Karpas-422 (cell line): Measurements from ENCODE around the gene TMTC1. TPM values are rescaled to one million over a fixed set of nuclear protein-coding genes. Genes with fewer than 3 reads are reported as not detected.
"Not testable (repeated sequence)": the region's sequence is repeated elsewhere in the genome, so short reads cannot be mapped to it uniquely, and the experiment has no call there.

ENCODE experiments used
- DNase-seq: peaks from one replicate; pipeline ENCODE4 v3.0.0-alpha.2; 2015
- H2AFZ ChIP-seq: fragments of 200-600 bp; sonication (generic); 2 replicates; pipeline ENCODE4 v1.6.1; 2014; ENCODE audit warnings: antibody characterized with exemption, low read length, mixed read lengths
- H3K27ac ChIP-seq: fragments of 200-600 bp; sonication (generic); 2 replicates; pipeline ENCODE4 v1.5.1; 2014; ENCODE audit warnings: mild to moderate bottlenecking, low read length, moderate library complexity
- H3K27me3 ChIP-seq: fragments of 200-600 bp; sonication (generic); 2 replicates; pipeline ENCODE4 v1.6.1; 2014; ENCODE audit warnings: low read length, mixed read lengths
- H3K36me3 ChIP-seq: fragments of 200-600 bp; sonication (generic); 2 replicates; pipeline ENCODE4 v1.6.1; 2014; ENCODE audit warnings: low read length, mixed read lengths; ENCODE audit not compliant: insufficient read depth
- H3K4me1 ChIP-seq: fragments of 200-600 bp; sonication (generic); 2 replicates; pipeline ENCODE4 v1.6.1; 2014; ENCODE audit warnings: mild to moderate bottlenecking, low read length, mixed read lengths
- H3K4me2 ChIP-seq: fragments of 200-600 bp; sonication (generic); 2 replicates; pipeline ENCODE4 v1.6.1; 2014; ENCODE audit warnings: low read length, low read depth, mild to moderate bottlenecking; ENCODE audit not compliant: poor library complexity, severe bottlenecking
- H3K4me3 ChIP-seq: fragments of 200-600 bp; sonication (generic); 2 replicates; pipeline ENCODE4 v1.5.1; 2014; ENCODE audit warnings: mild to moderate bottlenecking, antibody characterized with exemption, low read length, mixed read lengths
- H3K79me2 ChIP-seq: fragments of 200-600 bp; sonication (generic); 2 replicates; pipeline ENCODE4 v1.6.1; 2014; ENCODE audit warnings: mild to moderate bottlenecking, low read length, mixed read lengths
- H3K9ac ChIP-seq: fragments of 200-600 bp; sonication (generic); 2 replicates; pipeline ENCODE4 v1.6.0; 2014; ENCODE audit warnings: low read length
- H3K9me2 ChIP-seq: fragments of 200-600 bp; sonication (generic), shearing (Covaris generic); replicated peaks from 2 replicates; pipeline ENCODE4 v1.6.0; 2014; ENCODE audit warnings: mild to moderate bottlenecking, low read length, moderate library complexity; ENCODE audit not compliant: insufficient read depth
- H3K9me3 ChIP-seq: fragments of 300-700, 200-600 bp; sonication (generic); 2 replicates; pipeline ENCODE4 v1.6.1; 2014; ENCODE audit warnings: low read length, mixed read lengths
- H4K20me1 ChIP-seq: fragments of 200-600 bp; sonication (generic); 2 replicates; pipeline ENCODE4 v1.6.1; 2014; ENCODE audit warnings: mild to moderate bottlenecking, antibody characterized with exemption, low read length, low read depth; ENCODE audit not compliant: insufficient read depth
- total RNA-seq: library from RNA; depleted of rRNA; stranded (reverse); fragments of >200 nt; shearing (Covaris generic); gene quantifications from 2 replicates; pipeline ENCODE4 v1.2.3, GENCODE V29; 2014; ENCODE audit warnings: low replicate concordance

TMTC1 gene
- total RNA-seq, 1 experiment from 2014 or later = not detected

DNA sequence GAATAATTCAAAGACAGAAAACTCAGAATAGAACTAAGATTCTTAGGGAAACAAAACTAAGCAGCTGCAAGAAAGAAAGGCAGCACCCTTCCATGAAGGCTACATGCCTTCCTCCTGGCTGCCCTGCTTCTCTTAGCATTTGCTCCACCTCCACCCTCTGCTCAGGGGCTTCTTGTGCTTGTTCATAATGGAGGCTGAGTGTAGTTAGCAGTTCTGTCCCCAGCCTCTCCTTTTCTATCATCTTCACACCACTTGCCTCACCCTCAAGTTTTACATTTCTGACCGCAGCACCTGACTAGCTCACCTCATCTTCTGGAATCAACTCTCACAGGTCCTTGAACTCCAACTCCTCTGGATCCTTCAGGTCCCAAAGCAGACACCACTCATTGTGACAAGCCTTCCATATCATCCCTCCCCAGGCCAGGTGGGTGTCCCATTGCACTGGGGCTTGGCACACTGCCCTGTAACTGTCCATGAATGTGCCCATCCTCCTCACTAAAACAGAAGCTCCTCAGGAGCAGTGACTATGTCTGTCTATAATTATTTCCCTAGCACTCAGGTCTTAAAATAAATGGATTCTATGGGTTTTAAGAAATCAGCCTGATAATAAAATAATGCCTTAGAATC is 139.1 kb downstream of the TMTC1 start:
- Histone ChIP-seq H4K20me1 (no peaks in the 10 kb centered on the region), H2AFZ (no peak overlapping the region), H3K9me3 (no peaks in the 10 kb centered on the region), H3K4me2 (no peak overlapping the region), H3K4me3 (no peak overlapping the region), H3K4me1 (no peaks in the 10 kb centered on the region), H3K9me2 (no peaks in the 10 kb centered on the region), H3K27ac (no peak overlapping the region), H3K79me2 (no peaks in the 10 kb centered on the region), H3K27me3 (no peaks in the 10 kb centered on the region), H3K36me3 (no peaks in the 10 kb centered on the region), H3K9ac (no peak overlapping the region)
- DNase-seq = no peak

DNA sequence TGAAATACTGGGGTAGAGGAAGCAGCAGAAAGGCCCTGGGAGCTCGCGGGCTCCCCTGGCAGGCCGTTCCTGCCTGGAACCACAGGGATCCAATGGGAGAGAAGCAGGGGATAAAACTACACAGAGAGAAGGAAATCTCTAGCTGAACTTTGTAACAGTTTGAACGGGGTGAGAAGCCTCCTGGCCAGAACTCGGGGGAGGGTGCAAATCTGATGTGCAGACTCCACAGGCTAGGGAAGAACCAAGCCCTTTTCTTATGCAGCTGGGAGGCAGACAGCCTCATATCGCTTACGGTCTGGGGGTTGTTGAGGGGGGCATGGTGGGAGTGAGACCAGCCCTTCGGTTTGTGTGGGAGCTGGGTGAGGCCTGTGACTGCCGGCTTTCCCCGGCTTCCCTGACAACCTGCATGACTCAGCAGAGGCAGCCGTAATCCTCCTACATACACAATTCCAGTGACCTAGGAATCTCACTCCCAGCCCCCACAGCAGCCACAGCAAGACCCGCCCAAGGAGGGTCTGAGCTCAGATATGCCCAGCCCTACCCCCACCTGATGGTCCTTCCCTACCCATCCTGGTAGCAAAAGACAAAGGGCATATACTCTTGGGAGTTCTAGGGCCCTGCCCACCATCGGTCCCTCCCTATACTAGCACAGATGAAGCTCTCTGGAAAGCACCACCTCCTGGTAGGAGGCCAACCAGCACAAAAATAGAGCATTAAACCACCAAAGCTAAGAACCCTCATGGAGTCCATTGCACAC is 143.0 kb downstream of the TMTC1 start:
- Histone ChIP-seq H3K9me2 (no peaks in the 10 kb centered on the region), H3K27ac (no peak overlapping the region), H3K4me3 (no peak overlapping the region), H3K4me2 (no peak overlapping the region), H3K36me3 (no peaks in the 10 kb centered on the region), H3K9me3 (no peaks in the 10 kb centered on the region), H3K9ac (no peak overlapping the region), H3K4me1 (no peaks in the 10 kb centered on the region), H3K79me2 (no peaks in the 10 kb centered on the region), H4K20me1 (no peaks in the 10 kb centered on the region), H3K27me3 (no peaks in the 10 kb centered on the region), H2AFZ (no peak overlapping the region)
- no peak for DNase-seq

DNA sequence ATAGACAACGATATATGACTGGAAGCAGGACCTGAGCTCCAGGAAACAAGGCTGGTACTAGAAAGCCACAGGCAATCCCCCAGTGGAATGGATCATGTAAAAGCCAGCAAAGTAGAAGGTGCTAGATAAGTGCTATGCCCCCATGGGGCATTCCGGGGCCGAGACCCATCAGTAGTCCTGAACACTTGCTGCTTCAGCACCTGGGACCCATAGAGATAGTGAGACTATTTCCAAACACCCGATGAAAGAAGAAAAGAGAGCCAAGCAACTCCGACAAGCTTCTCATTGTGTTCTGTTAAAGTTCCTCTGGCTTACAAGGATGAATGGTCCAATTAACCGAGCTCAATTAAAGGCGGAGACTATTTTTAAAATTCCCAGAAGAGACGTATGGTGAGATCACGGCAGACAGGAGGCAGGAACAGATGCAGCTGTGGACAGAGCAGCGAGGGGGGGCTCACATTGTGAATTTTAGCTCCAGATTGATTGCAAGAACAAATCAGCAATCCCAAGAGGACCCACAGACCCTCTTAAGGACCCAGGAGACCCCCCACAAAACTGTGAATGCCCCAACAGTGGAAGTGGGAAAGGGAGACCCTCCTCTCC is 143.7 kb downstream of the TMTC1 start:
- H3K9ac ChIP-seq = no peak overlapping the region
- no peak overlapping the region for H3K4me2 ChIP-seq
- no peak overlapping the region for H2AFZ ChIP-seq

GRCh38 chr12:29638528-29638927 is 145.2 kb downstream of the TMTC1 start:
- Histone ChIP-seq H3K9me2 (no peaks in the 10 kb centered on the region), H2AFZ (no peak overlapping the region), H3K9me3 (no peaks in the 10 kb centered on the region), H3K4me2 (no peak overlapping the region), H3K4me1 (no peaks in the 10 kb centered on the region), H3K36me3 (no peaks in the 10 kb centered on the region), H3K9ac (no peak overlapping the region), H3K4me3 (no peak overlapping the region), H3K27ac (no peak overlapping the region), H3K27me3 (0 out of 2 replicates have a peak, but pooled peaks cover 3% of the 10 kb centered on the region), H4K20me1 (no peaks in the 10 kb centered on the region), H3K79me2 (no peaks in the 10 kb centered on the region)
- no peak for DNase-seq

More for the DNA sequence above, 143.7 kb downstream of the TMTC1 start:
- no peak for DNase-seq
- H3K9me2 ChIP-seq = no peaks in the 10 kb centered on the region
- H4K20me1 ChIP-seq = no peaks in the 10 kb centered on the region
- H3K4me1 ChIP-seq = no peaks in the 10 kb centered on the region
- H3K4me3 ChIP-seq = no peak overlapping the region
- no peaks in the 10 kb centered on the region for H3K79me2 ChIP-seq
- no peaks in the 10 kb centered on the region for H3K9me3 ChIP-seq
- H3K27me3 ChIP-seq = 0 out of 2 replicates have a peak, but pooled peaks cover 3% of the 10 kb centered on the region
- H3K27ac ChIP-seq = no peak overlapping the region
- H3K36me3 ChIP-seq = no peaks in the 10 kb centered on the region

DNA sequence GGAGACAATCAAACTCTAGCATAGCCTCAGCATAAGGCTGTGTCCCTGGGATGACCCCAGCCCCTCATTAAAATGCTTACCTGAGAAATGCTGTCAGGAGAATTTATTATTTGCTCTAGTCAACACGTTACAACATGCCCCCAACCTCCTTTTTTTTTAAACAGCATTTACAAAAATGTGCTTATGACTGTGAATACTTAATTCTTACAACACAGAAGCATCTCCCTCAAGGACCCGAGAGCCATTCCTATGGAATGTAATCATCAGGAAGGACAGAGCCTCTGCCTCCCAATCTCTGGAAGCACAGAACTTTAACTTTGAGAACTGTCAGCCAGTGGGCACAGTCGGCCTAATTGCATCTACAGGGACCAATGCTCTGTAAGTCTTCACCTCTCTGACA is 149.7 kb downstream of the TMTC1 start:
- Histone ChIP-seq H3K4me3 (no peak overlapping the region), H3K4me2 (no peak overlapping the region), H2AFZ (no peak overlapping the region), H4K20me1 (no peaks in the 10 kb centered on the region), H3K27me3 (0 out of 2 replicates have a peak, but pooled peaks cover 3% of the 10 kb centered on the region), H3K9ac (no peak overlapping the region), H3K4me1 (no peaks in the 10 kb centered on the region), H3K27ac (no peak overlapping the region), H3K9me3 (no peaks in the 10 kb centered on the region), H3K9me2 (no peaks in the 10 kb centered on the region), H3K36me3 (no peaks in the 10 kb centered on the region), H3K79me2 (no peaks in the 10 kb centered on the region)
- DNase-seq = no peak

- not testable (repeated sequence) for H4K20me1 ChIP-seq, H3K27ac ChIP-seq, DNase-seq, H3K9ac ChIP-seq, H3K4me1 ChIP-seq, H3K79me2 ChIP-seq, H3K36me3 ChIP-seq, H3K4me3 ChIP-seq, H3K9me3 ChIP-seq, H3K4me2 ChIP-seq, H2AFZ ChIP-seq, H3K9me2 ChIP-seq, H3K27me3 ChIP-seq
Measured at GRCh38 chr12:29630164-29630563, 153.6 kb downstream of the TMTC1 start.

DNA sequence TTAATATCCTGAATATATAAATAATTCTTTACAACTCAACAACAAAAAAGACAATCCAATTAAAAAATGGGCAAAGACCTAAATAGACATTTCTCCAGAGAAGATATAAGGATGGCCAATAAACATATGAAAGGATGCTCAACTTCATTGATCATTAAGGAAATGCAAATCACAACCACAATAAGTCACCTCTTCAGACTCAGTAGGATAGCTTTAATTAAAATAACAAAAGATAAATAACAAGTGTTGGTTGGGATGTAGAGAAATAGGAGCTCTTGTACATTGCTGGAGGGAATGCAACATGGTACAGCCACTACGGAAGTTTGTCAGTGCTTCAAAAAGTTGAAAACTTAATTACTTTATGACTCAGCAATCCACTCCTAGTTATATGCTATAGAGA is 156.5 kb downstream of the TMTC1 start:
- no peak for DNase-seq
- H3K9me3 ChIP-seq = no peaks in the 10 kb centered on the region
- H3K27me3 ChIP-seq = no peaks in the 10 kb centered on the region
- no peaks in the 10 kb centered on the region for H3K9me2 ChIP-seq
- H4K20me1 ChIP-seq = no peaks in the 10 kb centered on the region
- no peak overlapping the region for H3K9ac ChIP-seq
- no peak overlapping the region for H2AFZ ChIP-seq
- H3K36me3 ChIP-seq = no peaks in the 10 kb centered on the region
- no peak overlapping the region for H3K27ac ChIP-seq
- no peaks in the 10 kb centered on the region for H3K4me1 ChIP-seq
- H3K4me3 ChIP-seq = no peak overlapping the region
- no peak overlapping the region for H3K4me2 ChIP-seq
- H3K79me2 ChIP-seq = no peaks in the 10 kb centered on the region

GRCh38 chr12:29625359-29625953 is 158.3 kb downstream of the TMTC1 start:
- Histone ChIP-seq H3K4me3 (no peak overlapping the region), H3K9me3 (no peaks in the 10 kb centered on the region), H3K9ac (no peak overlapping the region), H4K20me1 (no peaks in the 10 kb centered on the region), H3K27ac (no peak overlapping the region), H3K9me2 (no peaks in the 10 kb centered on the region), H3K27me3 (no peaks in the 10 kb centered on the region), H3K4me2 (no peak overlapping the region), H3K4me1 (no peaks in the 10 kb centered on the region), H3K36me3 (no peaks in the 10 kb centered on the region), H3K79me2 (no peaks in the 10 kb centered on the region), H2AFZ (no peak overlapping the region)
- no peak for DNase-seq
